ENCODE measurements around the gene TTLL5. TPM values are rescaled to one million over a fixed set of nuclear protein-coding genes. Genes with fewer than 3 reads are reported as not detected.

Gene TTLL5
- total and polyA plus RNA-seq, 9 of the 15 experiments (the other 6 are each of a cell fraction or from before 2014, with no cell fraction given), result 4.1 to 18.9 (median 12.6) TPM

GRCh38 chr14:75832621-75833297 lies 171.7 kb downstream of the TTLL5 start (continued):
- no peak for TF ChIP-seq ZNF318 (IDR thresholded peaks at IDR 0.05; ENCODE audit: borderline replicate concordance in 1 of 2, low read depth in 1 of 2)
- 0 out of 4 replicates have a peak, but pooled peaks of 1 of the 2 experiments have one; percentile 69 for TF ChIP-seq HDAC1 (IDR thresholded peaks at IDR 0.05)
- TF ChIP-seq NCOA2 (IDR thresholded peaks at IDR 0.05; ENCODE audit: partially characterized antibody in 2 of 2), result no peak
- peak; percentile 71 for TF ChIP-seq NCOR1 (IDR thresholded peaks at IDR 0.05)
- TF ChIP-seq CXXC5 (CRISPR knock-in tag; IDR thresholded peaks at IDR 0.05), result no peak; the same call in 1 of the 2 replicates
- TF ChIP-seq CCNT2 (IDR thresholded peaks at IDR 0.05; ENCODE audit: borderline replicate concordance, extremely low read depth, insufficient read length, low read depth, low read length), result no peak
- TF ChIP-seq BDP1 (IDR thresholded peaks at IDR 0.05; ENCODE audit: insufficient read depth, insufficient read length), result no peak
- TF ChIP-seq MEIS2 (IDR thresholded peaks at IDR 0.05; ENCODE audit: partially characterized antibody), result peak; percentile 70
- TF ChIP-seq ARID3A (IDR thresholded peaks at IDR 0.05; ENCODE audit: borderline replicate concordance, low read depth, low read length), result no peak
- TF ChIP-seq MYNN (IDR thresholded peaks at IDR 0.05), result peak; percentile 49; the same call in 1 of the 2 replicates
- no peak for TF ChIP-seq MYNN (CRISPR knock-in tag; IDR thresholded peaks at IDR 0.05)
- peak; percentile 83 for TF ChIP-seq SMARCA4 (IDR thresholded peaks at IDR 0.05)
- no peak for TF ChIP-seq NR1H2 (CRISPR knock-in tag; IDR thresholded peaks at IDR 0.05)
- peak; percentile 58 for TF ChIP-seq ZBTB2 (IDR thresholded peaks at IDR 0.05)
- peak; percentile 75 for TF ChIP-seq TEAD4 (IDR thresholded peaks at IDR 0.05; ENCODE audit: low read length)
- no peak for TF ChIP-seq TEAD4 (CRISPR knock-in tag; IDR thresholded peaks at IDR 0.05; ENCODE audit: borderline replicate concordance)
